Measurements from ENCODE around the gene SPATA24. TPM values are rescaled to one million over a fixed set of nuclear protein-coding genes. Genes with fewer than 3 reads are reported as not detected.

The SPATA24 gene
- total and polyA plus RNA-seq, 2 donors (not counting 1 experiment from before 2014, with no cell fraction given), result 5.6 to 7.4 TPM

DNA sequence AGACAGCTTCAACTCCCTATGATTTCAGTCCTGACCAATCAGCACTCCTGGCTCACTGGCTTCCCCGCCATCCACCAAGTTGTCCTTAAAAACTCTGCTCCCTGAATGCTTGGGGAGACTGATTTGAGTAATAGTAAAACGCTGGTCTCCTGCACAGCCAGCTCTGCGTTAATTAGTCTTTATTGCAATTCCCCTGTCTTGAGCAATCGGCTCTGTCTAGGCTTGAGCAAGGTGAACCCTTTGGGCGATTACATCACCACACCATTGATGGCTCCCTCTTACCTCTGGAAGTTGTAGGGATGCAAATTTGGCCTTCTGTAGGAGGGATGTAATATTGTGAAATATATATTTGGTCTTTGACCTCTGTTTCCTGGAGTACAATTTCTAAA, 17.8 kb downstream of the SPATA24 start:
- Histone ChIP-seq H3K4me2 (ENCODE audit: extremely low read depth, insufficient read depth, low read length) (no peak overlapping the region), H3K27ac (ENCODE audit: insufficient read depth, low read length) (no peak overlapping the region), H3K27me3 (ENCODE audit: control insufficient read depth, insufficient read depth, low read length) (no peaks in the 10 kb centered on the region), H3K36me3 (ENCODE audit: control insufficient read depth, insufficient read depth, low read length) (no peaks in the 10 kb centered on the region), H3K79me2 (ENCODE audit: control insufficient read depth, insufficient read depth, low read length) (no peaks in the 10 kb centered on the region), H3K9ac (ENCODE audit: insufficient read depth, low read length) (no peak overlapping the region), H3K9me3 (ENCODE audit: control insufficient read depth, insufficient read depth, low read depth, low read length) (no peaks in the 10 kb centered on the region), H3K4me3 (replicated peaks in 1 of 4; ENCODE audit: control extremely low read depth in 1 of 4, insufficient read depth in 1 of 4, low read depth in 3 of 4, low read length in 4 of 4) (no peak overlapping the region), H2AFZ (ENCODE audit: low read length) (no peak overlapping the region), H3K4me1 (ENCODE audit: control insufficient read depth, extremely low read depth, insufficient read depth, low read length) (no peaks in the 10 kb centered on the region), H4K20me1 (ENCODE audit: control insufficient read depth, extremely low read depth, insufficient read depth, low read length) (no peaks in the 10 kb centered on the region)
- DNase-seq (ENCODE audit: low read depth in 2 of 2), result no peak
- TF ChIP-seq, protein P1, sequence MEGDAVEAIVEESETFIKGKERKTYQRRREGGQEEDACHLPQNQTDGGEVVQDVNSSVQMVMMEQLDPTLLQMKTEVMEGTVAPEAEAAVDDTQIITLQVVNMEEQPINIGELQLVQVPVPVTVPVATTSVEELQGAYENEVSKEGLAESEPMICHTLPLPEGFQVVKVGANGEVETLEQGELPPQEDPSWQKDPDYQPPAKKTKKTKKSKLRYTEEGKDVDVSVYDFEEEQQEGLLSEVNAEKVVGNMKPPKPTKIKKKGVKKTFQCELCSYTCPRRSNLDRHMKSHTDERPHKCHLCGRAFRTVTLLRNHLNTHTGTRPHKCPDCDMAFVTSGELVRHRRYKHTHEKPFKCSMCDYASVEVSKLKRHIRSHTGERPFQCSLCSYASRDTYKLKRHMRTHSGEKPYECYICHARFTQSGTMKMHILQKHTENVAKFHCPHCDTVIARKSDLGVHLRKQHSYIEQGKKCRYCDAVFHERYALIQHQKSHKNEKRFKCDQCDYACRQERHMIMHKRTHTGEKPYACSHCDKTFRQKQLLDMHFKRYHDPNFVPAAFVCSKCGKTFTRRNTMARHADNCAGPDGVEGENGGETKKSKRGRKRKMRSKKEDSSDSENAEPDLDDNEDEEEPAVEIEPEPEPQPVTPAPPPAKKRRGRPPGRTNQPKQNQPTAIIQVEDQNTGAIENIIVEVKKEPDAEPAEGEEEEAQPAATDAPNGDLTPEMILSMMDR (conservative IDR thresholded peaks at IDR 0.05 in 1 of 2, IDR thresholded peaks at IDR 0.05 in 1 of 2; ENCODE audit: low read depth in 1 of 2, low read length in 2 of 2), result no peak
- no peak for TF ChIP-seq EZH2 (IDR thresholded peaks at IDR 0.05; ENCODE audit: low read length, missing control alignments)

DNA sequence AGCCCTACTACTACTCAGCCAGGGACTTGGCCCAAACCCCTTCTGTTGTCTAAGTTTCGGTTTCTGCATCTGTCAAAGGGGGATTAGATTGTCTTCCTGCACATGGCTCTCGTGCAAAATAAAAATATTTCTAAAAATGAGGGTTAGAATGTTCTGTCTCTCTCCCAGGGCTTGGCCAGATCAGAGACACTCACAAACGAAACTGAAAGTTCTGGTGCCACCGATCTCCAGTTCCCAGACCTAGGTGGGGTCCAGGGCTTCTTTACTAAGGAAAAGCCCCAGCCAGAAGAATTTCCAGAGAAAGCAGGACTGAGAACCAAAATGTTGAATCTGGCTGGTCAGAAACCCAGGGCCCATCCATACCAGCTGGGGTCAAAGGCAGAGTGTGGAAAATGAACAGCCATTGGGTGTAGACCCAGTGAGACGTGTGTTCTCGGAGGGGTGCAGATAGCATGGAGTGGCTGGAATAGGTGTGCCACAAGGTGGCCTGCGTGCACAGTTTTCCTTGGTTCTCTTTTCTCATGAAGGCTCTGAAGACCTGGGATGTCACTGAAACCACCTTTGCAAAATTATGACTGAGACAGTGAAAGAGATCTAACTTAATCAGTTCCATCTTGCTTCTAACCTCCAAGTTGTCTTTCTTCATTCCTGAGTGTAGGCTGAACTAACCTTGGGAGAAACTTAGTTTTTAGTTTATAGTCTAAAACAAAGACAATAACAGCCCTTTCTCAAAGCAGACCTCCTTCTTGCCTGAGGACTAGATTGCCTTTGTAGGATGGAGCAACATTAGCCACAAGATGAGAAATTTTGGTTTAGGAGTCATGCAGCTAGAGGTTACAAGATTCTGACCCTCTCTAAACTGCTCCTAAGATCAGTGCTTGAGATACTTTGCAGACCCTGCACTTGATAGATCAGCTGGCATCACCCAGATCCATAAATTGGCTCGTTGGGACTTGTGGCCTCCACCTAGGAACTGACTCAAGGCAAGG, 18.5 kb downstream of the SPATA24 start:
- peak overlapping the region; percentile 79 for H2AFZ ChIP-seq (ENCODE audit: low read length)
- no peak overlapping the region for H3K9ac ChIP-seq (ENCODE audit: insufficient read depth, low read length)
- no peaks in the 10 kb centered on the region for H3K79me2 ChIP-seq (ENCODE audit: control insufficient read depth, insufficient read depth, low read length)
- H3K36me3 ChIP-seq (ENCODE audit: control insufficient read depth, insufficient read depth, low read length), result no peaks in the 10 kb centered on the region
- peak overlapping the region in 3 of 4 experiments; percentile 32 to 43 (median 38) for H3K4me3 ChIP-seq (replicated peaks in 1 of 4; ENCODE audit: control extremely low read depth in 1 of 4, insufficient read depth in 1 of 4, low read depth in 3 of 4, low read length in 4 of 4)
- no peak for TF ChIP-seq EZH2 (IDR thresholded peaks at IDR 0.05; ENCODE audit: low read length, missing control alignments)
- TF ChIP-seq, protein P1 (conservative IDR thresholded peaks at IDR 0.05 in 1 of 2, IDR thresholded peaks at IDR 0.05 in 1 of 2; ENCODE audit: low read depth in 1 of 2, low read length in 2 of 2), result no peak
- H3K4me2 ChIP-seq (ENCODE audit: extremely low read depth, insufficient read depth, low read length), result peak overlapping the region; percentile 81
- H3K9me3 ChIP-seq (ENCODE audit: control insufficient read depth, insufficient read depth, low read depth, low read length), result no peaks in the 10 kb centered on the region
- H4K20me1 ChIP-seq (ENCODE audit: control insufficient read depth, extremely low read depth, insufficient read depth, low read length), result no peaks in the 10 kb centered on the region
- peak overlapping the region; percentile 23 for H3K27ac ChIP-seq (ENCODE audit: insufficient read depth, low read length)
- H3K27me3 ChIP-seq (ENCODE audit: control insufficient read depth, insufficient read depth, low read length), result no peaks in the 10 kb centered on the region
- DNase-seq (ENCODE audit: low read depth in 2 of 2), result no peak
- no peaks in the 10 kb centered on the region for H3K4me1 ChIP-seq (ENCODE audit: control insufficient read depth, extremely low read depth, insufficient read depth, low read length)

DNA sequence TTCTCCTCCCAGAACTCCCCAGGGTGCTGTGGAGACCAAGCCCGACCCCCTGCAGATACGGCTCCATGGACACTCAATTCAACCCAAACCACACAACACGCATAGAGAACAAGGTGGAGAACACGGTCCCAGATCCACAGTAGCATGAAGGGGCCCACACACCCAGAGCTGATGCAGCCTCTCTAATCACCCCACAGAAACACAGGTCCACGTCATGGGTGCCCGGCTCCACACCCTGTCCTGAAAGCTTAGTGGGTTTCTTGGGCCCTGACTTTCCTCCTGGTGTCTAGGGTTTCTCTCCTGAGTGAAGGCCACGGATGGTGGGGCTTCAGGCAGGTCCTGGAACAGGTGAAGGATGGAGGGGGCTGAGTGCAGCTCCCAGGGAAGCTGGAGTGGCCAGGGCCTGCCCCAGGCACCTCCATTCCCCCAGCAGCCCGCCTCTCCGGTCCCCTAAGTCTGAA, 19.3 kb downstream of the SPATA24 start:
- H3K9ac ChIP-seq (ENCODE audit: insufficient read depth, low read length), result no peak overlapping the region
- H3K36me3 ChIP-seq (ENCODE audit: control insufficient read depth, insufficient read depth, low read length), result no peaks in the 10 kb centered on the region
- H3K4me3 ChIP-seq (replicated peaks in 1 of 4; ENCODE audit: control extremely low read depth in 1 of 4, insufficient read depth in 1 of 4, low read depth in 3 of 4, low read length in 4 of 4), result peak overlapping the region in 2 of 4 experiments; percentile 32 to 43
- no peaks in the 10 kb centered on the region for H3K9me3 ChIP-seq (ENCODE audit: control insufficient read depth, insufficient read depth, low read depth, low read length)
- H3K27ac ChIP-seq (ENCODE audit: insufficient read depth, low read length), result peak overlapping the region; percentile 23
- H2AFZ ChIP-seq (ENCODE audit: low read length), result peak overlapping the region; percentile 79
- no peaks in the 10 kb centered on the region for H3K79me2 ChIP-seq (ENCODE audit: control insufficient read depth, insufficient read depth, low read length)
- TF ChIP-seq EZH2 (IDR thresholded peaks at IDR 0.05; ENCODE audit: low read length, missing control alignments), result no peak
- TF ChIP-seq, protein P1 (conservative IDR thresholded peaks at IDR 0.05 in 1 of 2, IDR thresholded peaks at IDR 0.05 in 1 of 2; ENCODE audit: low read depth in 1 of 2, low read length in 2 of 2), result no peak
- H3K4me2 ChIP-seq (ENCODE audit: extremely low read depth, insufficient read depth, low read length), result peak overlapping the region; percentile 81
- no peaks in the 10 kb centered on the region for H3K4me1 ChIP-seq (ENCODE audit: control insufficient read depth, extremely low read depth, insufficient read depth, low read length)
- H4K20me1 ChIP-seq (ENCODE audit: control insufficient read depth, extremely low read depth, insufficient read depth, low read length), result no peaks in the 10 kb centered on the region
- DNase-seq (ENCODE audit: low read depth in 2 of 2), result no peak
- H3K27me3 ChIP-seq (ENCODE audit: control insufficient read depth, insufficient read depth, low read length), result no peaks in the 10 kb centered on the region

Data from fibroblast of lung (primary cell).